ENCODE results near the gene BIVM. TPM values are rescaled to one million over a fixed set of nuclear protein-coding genes. Genes with fewer than 3 reads are reported as not detected.

BIVM gene
- polyA plus RNA-seq, 1 of the 3 experiments (the other 2 are of a cell fraction): 8.8 TPM

DNA sequence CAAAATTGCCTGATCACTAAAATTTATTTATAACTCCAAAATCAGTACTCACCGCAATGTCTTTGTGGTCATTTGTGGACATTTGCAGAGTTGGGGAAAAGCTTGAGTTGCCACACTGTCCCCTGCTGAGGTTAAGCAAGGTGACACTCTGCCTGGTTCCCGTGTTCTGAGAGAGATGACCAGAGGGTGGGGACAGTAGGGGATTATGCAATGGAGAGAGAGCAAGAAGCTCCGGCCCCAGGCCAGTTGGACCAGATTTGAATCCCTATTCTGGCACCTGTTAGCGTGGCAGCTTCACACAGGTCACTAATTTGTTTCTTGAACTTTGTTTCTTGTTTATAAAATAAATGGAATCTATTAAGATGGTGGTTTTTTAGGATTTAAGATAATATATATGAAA lies 64.7 kb downstream of the BIVM start:
- H3K9me2 ChIP-seq: no peaks in the 10 kb centered on the region
- H3F3A ChIP-seq (replicated peaks; ENCODE audit: insufficient read depth): no peaks in the 10 kb centered on the region
- 81% methylated on average over 4 of the region's 4 CpGs for WGBS (ENCODE audit: low lambda C conversion rate)
- DNase-seq: no peak
- POLR2A ChIA-PET: no interaction called here
- CTCF ChIA-PET: interaction anchor here (1.2 to 2.2 kb wide), 3 partner anchors 12 to 36 kb away, joined by 3 to 8 read pairs (median 6); no protein-coding TSS in a partner anchor
- peaks cover 67 to 96% of the 10 kb centered on the region in 2 experiments for H3K36me3 ChIP-seq (replicated peaks in 1 of 2; ENCODE audit: control insufficient read depth in 1 of 2, insufficient read depth in 2 of 2, low read length in 1 of 2)
- no peaks in the 10 kb centered on the region for H3K79me2 ChIP-seq (ENCODE audit: insufficient read depth)
- H3K4me1 ChIP-seq (ENCODE audit: control insufficient read depth in 1 of 2, insufficient read depth in 2 of 2, low read depth in 1 of 2, low read length in 1 of 2): no peaks in the 10 kb centered on the region
- no peaks in the 10 kb centered on the region for H3K27me3 ChIP-seq (ENCODE audit: insufficient read depth)
- no peaks in the 10 kb centered on the region for H3K9me3 ChIP-seq
- no peak overlapping the region for H3K4me2 ChIP-seq
- H3K27ac ChIP-seq (ENCODE audit: low read depth in 2 of 2, low read length in 1 of 2): no peak overlapping the region
- H4K20me1 ChIP-seq (ENCODE audit: insufficient read depth): no peaks in the 10 kb centered on the region
- H3K4me3 ChIP-seq (ENCODE audit: low read depth in 2 of 2, low read length in 1 of 2): no peak overlapping the region
- H2AFZ ChIP-seq (ENCODE audit: low read depth): no peak overlapping the region
- no peak for TF ChIP-seq POLR2AphosphoS5 (IDR thresholded peaks at IDR 0.05; ENCODE audit: low read depth, low read length)
- no peak overlapping the region for H3K9ac ChIP-seq

DNA sequence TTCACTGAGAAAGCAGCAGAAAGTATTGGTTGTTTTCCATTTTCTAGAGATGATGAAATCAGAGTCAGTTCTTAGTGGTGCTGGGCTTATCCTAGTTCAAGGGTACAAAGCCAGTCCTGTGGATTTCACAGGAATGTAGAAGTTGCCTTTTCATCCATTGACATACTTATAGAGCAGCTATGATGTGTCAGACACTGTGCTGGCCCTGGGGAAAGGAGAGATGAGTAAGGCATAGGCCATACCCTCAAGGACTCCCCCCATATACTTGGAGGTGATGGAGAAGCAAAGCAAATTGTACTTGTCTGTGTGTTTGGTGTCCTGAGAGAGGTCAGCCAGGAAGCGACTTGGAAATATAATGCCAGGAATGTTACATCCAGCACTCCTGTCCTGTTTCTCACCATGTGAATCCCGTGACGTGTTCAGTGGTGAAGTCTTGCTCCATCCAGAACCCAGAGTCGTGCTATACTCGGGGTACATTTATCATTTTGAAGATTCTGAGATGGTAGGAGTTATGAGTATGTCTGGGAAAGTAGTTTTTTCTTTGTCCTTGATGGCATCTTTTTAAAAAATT lies 69.5 kb downstream of the BIVM start:
- Histone ChIP-seq H3K9me2 (no peaks in the 10 kb centered on the region), H3K4me1 (ENCODE audit: control insufficient read depth in 1 of 2, insufficient read depth in 2 of 2, low read depth in 1 of 2, low read length in 1 of 2) (peaks cover 0 to 5% of the 10 kb centered on the region in 2 experiments; a peak in 1 of 4 replicates), H3F3A (replicated peaks; ENCODE audit: insufficient read depth) (no peaks in the 10 kb centered on the region), H3K79me2 (ENCODE audit: insufficient read depth) (peaks cover 3% of the 10 kb centered on the region; the same call in 1 of the 2 replicates), H4K20me1 (ENCODE audit: insufficient read depth) (peaks cover 5% of the 10 kb centered on the region; the same call in 1 of the 2 replicates), H2AFZ (ENCODE audit: low read depth) (no peak overlapping the region), H3K9ac (no peak overlapping the region), H3K9me3 (no peaks in the 10 kb centered on the region), H3K27ac (ENCODE audit: low read depth in 2 of 2, low read length in 1 of 2) (no peak overlapping the region; a peak in 1 of 4 replicates), H3K4me2 (no peak overlapping the region), H3K4me3 (ENCODE audit: low read depth in 2 of 2, low read length in 1 of 2) (no peak overlapping the region), H3K27me3 (ENCODE audit: insufficient read depth) (no peaks in the 10 kb centered on the region), H3K36me3 (replicated peaks in 1 of 2; ENCODE audit: control insufficient read depth in 1 of 2, insufficient read depth in 2 of 2, low read length in 1 of 2) (peaks cover 46 to 84% of the 10 kb centered on the region in 2 experiments)
- TF ChIP-seq FOXJ3 (CRISPR knock-in tag; IDR thresholded peaks at IDR 0.05) (no peak), NRF1 (IDR thresholded peaks at IDR 0.05; ENCODE audit: low read depth, low read length) (no peak), FOSL2 (IDR thresholded peaks at IDR 0.05; ENCODE audit: borderline replicate concordance, low read depth) (no peak), GATA2 (CRISPR knock-in tag; IDR thresholded peaks at IDR 0.05) (no peak), TEAD4 (IDR thresholded peaks at IDR 0.05; ENCODE audit: borderline replicate concordance, insufficient read depth) (no peak), TCF12 (IDR thresholded peaks at IDR 0.05) (no peak), NFIC (IDR thresholded peaks at IDR 0.05; ENCODE audit: borderline replicate concordance) (no peak), RCOR1 (IDR thresholded peaks at IDR 0.05; ENCODE audit: low read length) (no peak), RFX5 (IDR thresholded peaks at IDR 0.05; ENCODE audit: low read length) (no peak), EP300 (IDR thresholded peaks at IDR 0.05; ENCODE audit: borderline replicate concordance in 1 of 2, low read depth in 1 of 2, low read length in 1 of 2) (no peak), YY1 (IDR thresholded peaks at IDR 0.05; ENCODE audit: low read depth) (no peak), FOXM1 (IDR thresholded peaks at IDR 0.05; ENCODE audit: low read depth) (no peak), RAD21 (IDR thresholded peaks at IDR 0.05; ENCODE audit: low read length) (no peak), EZH2phosphoT487 (IDR thresholded peaks at IDR 0.05; ENCODE audit: borderline replicate concordance, low read depth) (no peak)
- TF ChIP-seq, protein P1, sequence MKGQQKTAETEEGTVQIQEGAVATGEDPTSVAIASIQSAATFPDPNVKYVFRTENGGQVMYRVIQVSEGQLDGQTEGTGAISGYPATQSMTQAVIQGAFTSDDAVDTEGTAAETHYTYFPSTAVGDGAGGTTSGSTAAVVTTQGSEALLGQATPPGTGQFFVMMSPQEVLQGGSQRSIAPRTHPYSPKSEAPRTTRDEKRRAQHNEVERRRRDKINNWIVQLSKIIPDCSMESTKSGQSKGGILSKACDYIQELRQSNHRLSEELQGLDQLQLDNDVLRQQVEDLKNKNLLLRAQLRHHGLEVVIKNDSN (IDR thresholded peaks at IDR 0.05; ENCODE audit: borderline replicate concordance, low read depth): no peak
- TF ChIP-seq, protein P2, sequence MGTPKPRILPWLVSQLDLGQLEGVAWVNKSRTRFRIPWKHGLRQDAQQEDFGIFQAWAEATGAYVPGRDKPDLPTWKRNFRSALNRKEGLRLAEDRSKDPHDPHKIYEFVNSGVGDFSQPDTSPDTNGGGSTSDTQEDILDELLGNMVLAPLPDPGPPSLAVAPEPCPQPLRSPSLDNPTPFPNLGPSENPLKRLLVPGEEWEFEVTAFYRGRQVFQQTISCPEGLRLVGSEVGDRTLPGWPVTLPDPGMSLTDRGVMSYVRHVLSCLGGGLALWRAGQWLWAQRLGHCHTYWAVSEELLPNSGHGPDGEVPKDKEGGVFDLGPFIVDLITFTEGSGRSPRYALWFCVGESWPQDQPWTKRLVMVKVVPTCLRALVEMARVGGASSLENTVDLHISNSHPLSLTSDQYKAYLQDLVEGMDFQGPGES (IDR thresholded peaks at IDR 0.05; ENCODE audit: low read depth, low read length): no peak
- TF ChIP-seq, protein P3, sequence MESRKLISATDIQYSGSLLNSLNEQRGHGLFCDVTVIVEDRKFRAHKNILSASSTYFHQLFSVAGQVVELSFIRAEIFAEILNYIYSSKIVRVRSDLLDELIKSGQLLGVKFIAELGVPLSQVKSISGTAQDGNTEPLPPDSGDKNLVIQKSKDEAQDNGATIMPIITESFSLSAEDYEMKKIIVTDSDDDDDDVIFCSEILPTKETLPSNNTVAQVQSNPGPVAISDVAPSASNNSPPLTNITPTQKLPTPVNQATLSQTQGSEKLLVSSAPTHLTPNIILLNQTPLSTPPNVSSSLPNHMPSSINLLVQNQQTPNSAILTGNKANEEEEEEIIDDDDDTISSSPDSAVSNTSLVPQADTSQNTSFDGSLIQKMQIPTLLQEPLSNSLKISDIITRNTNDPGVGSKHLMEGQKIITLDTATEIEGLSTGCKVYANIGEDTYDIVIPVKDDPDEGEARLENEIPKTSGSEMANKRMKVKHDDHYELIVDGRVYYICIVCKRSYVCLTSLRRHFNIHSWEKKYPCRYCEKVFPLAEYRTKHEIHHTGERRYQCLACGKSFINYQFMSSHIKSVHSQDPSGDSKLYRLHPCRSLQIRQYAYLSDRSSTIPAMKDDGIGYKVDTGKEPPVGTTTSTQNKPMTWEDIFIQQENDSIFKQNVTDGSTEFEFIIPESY (IDR thresholded peaks at IDR 0.05; ENCODE audit: borderline replicate concordance, low read depth): no peak
- TF ChIP-seq, protein P4, sequence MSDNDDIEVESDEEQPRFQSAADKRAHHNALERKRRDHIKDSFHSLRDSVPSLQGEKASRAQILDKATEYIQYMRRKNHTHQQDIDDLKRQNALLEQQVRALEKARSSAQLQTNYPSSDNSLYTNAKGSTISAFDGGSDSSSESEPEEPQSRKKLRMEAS (IDR thresholded peaks at IDR 0.05; ENCODE audit: low read depth): no peak
- CTCF ChIA-PET: no interaction called here
- WGBS (ENCODE audit: low lambda C conversion rate): 95% methylated on average over 5 of the region's 5 CpGs
- DNase-seq: no peak
- POLR2A ChIA-PET: no interaction called here

Measured in SK-N-SH (cell line).